GM13976 (cell line): ENCODE measurements around the gene C6orf47.

Experiments
- DNase-seq: peaks from one replicate; pipeline ENCODE4 v3.0.0; 2012; ENCODE audit warnings: low spot score
- CTCF ChIP-seq: IDR thresholded peaks from 2 replicates; pipeline ENCODE4 v1.5.1; 2012; ENCODE audit warnings: borderline replicate concordance, mild to moderate bottlenecking; ENCODE audit not compliant: insufficient read depth; ENCODE audit errors: extremely low read depth, missing control alignments, control extremely low read depth
- in situ Hi-C: fragments of 300-500 bp; cut with MboI; formaldehyde crosslinking; loops from one replicate; pipeline ENCODE4 v1.12.0; 2022; ENCODE audit warnings: low sequenced_read_pairs, mixed read lengths, inconsistent platforms; ENCODE audit not compliant: unreplicated experiment

C6orf47 gene

GRCh38 chr6:31654574-31655348 lies 5.8 kb downstream of the C6orf47 start:
- DNase-seq: no peak
- in situ Hi-C loops: no loop called here
- no peak for TF ChIP-seq CTCF

GRCh38 chr6:31652925-31653724 lies 7.5 kb downstream of the C6orf47 start:
- no peak for TF ChIP-seq CTCF
- peak; percentile 92 for DNase-seq
- in situ Hi-C loops: no loop called here

- no peak for TF ChIP-seq CTCF
- peak; percentile 73 for DNase-seq
- in situ Hi-C loops: no loop called here
Measured at GRCh38 chr6:31651602-31652191, 8.9 kb downstream of the C6orf47 start.

- no peak for DNase-seq
- TF ChIP-seq CTCF: no peak
- in situ Hi-C loops: no loop called here
Measured at GRCh38 chr6:31645325-31645724, 15.3 kb downstream of the C6orf47 start.

GRCh38 chr6:31643818-31644454 lies 16.6 kb downstream of the C6orf47 start:
- in situ Hi-C loops: no loop called here
- no peak for TF ChIP-seq CTCF
- DNase-seq: no peak
